ENCODE data around the gene SDK1. TPM values are rescaled to one million over a fixed set of nuclear protein-coding genes. Genes with fewer than 3 reads are reported as not detected.

SDK1 gene
- total RNA-seq, 1 donor: 0.43 TPM

DNA sequence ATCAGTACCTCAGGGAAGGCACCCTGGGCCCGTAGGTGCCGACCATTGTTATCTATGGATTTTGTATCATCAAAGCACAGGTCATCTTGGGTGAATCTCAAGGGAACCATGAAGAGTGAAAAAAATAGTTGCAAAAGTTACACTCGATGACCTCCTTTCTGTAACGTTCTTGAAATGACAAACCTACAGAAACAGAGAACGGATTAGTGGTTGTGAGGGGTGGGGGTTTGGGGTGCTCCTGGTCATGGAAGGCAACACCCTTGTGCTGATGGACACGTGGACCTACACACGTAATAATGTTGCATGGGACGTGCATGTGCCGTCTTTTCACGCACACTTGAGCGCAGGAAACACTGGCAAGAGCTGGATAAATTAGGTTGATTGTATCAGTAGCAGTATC, 655.9 kb downstream of the SDK1 start:
- DNase-seq (ENCODE audit: low read depth): no peak
- H3K4me3 ChIP-seq (ENCODE audit: low read depth, low read length): no peak overlapping the region
- no peak for TF ChIP-seq CTCF (IDR thresholded peaks at IDR 0.05; ENCODE audit: insufficient read depth, low read depth, low read length)

GRCh38 chr7:3957472-3958108, 656.5 kb downstream of the SDK1 start:
- no peak for DNase-seq (ENCODE audit: low read depth)
- no peak for TF ChIP-seq CTCF (IDR thresholded peaks at IDR 0.05; ENCODE audit: insufficient read depth, low read depth, low read length)
- H3K4me3 ChIP-seq (ENCODE audit: low read depth, low read length): no peak overlapping the region

GRCh38 chr7:3958109-3958483, 657.0 kb downstream of the SDK1 start:
- no peak for TF ChIP-seq CTCF (IDR thresholded peaks at IDR 0.05; ENCODE audit: insufficient read depth, low read depth, low read length)
- H3K4me3 ChIP-seq (ENCODE audit: low read depth, low read length): no peak overlapping the region

GRCh38 chr7:3959364-3959763, 658.3 kb downstream of the SDK1 start:
- no peak overlapping the region for H3K4me3 ChIP-seq (ENCODE audit: low read depth, low read length)
- TF ChIP-seq CTCF (IDR thresholded peaks at IDR 0.05; ENCODE audit: insufficient read depth, low read depth, low read length): no peak
- DNase-seq (ENCODE audit: low read depth): no peak

More at GRCh38 chr7:3958109-3958483, 657.0 kb downstream of the SDK1 start:
- DNase-seq (ENCODE audit: low read depth): no peak

DNA sequence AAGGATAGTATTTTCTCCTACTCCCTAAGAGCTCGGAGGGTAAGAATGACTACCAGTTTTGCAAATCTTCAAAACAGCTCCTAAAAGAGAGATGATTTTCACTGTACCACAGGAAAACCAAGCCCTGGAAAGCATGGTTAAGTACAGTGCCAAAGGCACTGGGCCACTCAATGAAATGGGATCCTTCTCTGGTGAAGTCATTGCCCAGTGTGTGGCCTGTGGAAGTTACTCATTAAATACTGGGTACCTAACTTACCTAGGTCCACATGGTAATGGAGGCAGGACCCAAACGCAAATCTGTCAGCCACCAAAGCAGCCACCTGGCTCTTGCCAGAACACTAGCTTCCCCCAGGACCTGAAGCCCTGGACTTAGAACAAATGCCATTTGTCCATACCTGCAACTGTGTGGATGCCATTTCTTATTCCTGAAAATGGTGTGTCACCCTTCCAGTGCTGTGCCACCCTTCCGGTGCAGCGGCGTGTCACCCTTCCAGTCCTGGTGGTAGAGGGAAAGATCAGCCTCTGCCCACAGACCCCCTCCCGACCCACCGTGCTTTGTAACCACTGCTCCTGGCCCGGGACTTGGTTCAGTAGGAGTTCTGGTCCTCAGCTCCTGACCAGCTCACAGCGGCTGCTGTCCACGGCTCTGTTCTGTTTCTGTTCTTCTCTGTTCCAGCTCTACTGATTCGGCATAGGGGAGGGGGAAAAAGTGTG, 659.2 kb downstream of the SDK1 start:
- TF ChIP-seq CTCF (IDR thresholded peaks at IDR 0.05; ENCODE audit: insufficient read depth, low read depth, low read length): no peak
- no peak overlapping the region for H3K4me3 ChIP-seq (ENCODE audit: low read depth, low read length)
- DNase-seq (ENCODE audit: low read depth): no peak

GRCh38 chr7:3960942-3961341, 659.9 kb downstream of the SDK1 start:
- no peak for TF ChIP-seq CTCF (IDR thresholded peaks at IDR 0.05; ENCODE audit: insufficient read depth, low read depth, low read length)
- no peak overlapping the region for H3K4me3 ChIP-seq (ENCODE audit: low read depth, low read length)
- DNase-seq (ENCODE audit: low read depth): no peak
